Natural killer cell (primary cell): Measurements from ENCODE around the gene CTSZ. TPM values are rescaled to one million over a fixed set of nuclear protein-coding genes. Genes with fewer than 3 reads are reported as not detected.

ENCODE experiments used
- ATAC-seq, 3 donors: fragments of 150-1000 bp in 2 of 3; fragments of 200-7000 bp in 1 of 3; cut with Tn5 transposase; 1 replicate in 1 of 3; 2 replicates in 2 of 3; pipeline ENCODE4 v1.10.0; 2021; ENCODE audit warnings: mild to moderate bottlenecking in 2 of 3, moderate library complexity in 2 of 3
- DNase-seq, 2 donors: peaks; one replicate each; pipeline versions ENCODE4 v3.0.0 to v3.0.0-alpha.2; 2013 to 2021; ENCODE audit warnings: mixed read lengths in 1 of 2
- H3K27ac ChIP-seq: one replicate; pipeline ENCODE4 v1.5.1; 2013; ENCODE audit warnings: mild to moderate bottlenecking, low read length
- H3K27me3 ChIP-seq: one replicate; pipeline ENCODE4 v1.6.1; 2013; ENCODE audit warnings: low read length; ENCODE audit not compliant: control insufficient read depth, insufficient read depth
- H3K36me3 ChIP-seq: one replicate; pipeline ENCODE4 v1.6.1; 2013; ENCODE audit warnings: low read length; ENCODE audit not compliant: control insufficient read depth, insufficient read depth
- H3K4me1 ChIP-seq: one replicate; pipeline ENCODE4 v1.6.1; 2013; ENCODE audit warnings: low read length; ENCODE audit not compliant: control insufficient read depth, insufficient read depth
- H3K4me3 ChIP-seq: one replicate; pipeline ENCODE4 v1.5.1; 2013; ENCODE audit warnings: low read length
- H3K9me3 ChIP-seq: one replicate; pipeline ENCODE4 v1.6.1; 2013; ENCODE audit warnings: low read length; ENCODE audit not compliant: control insufficient read depth, insufficient read depth
- H3K27ac Mint-ChIP-seq, 2 donors: one replicate each; pipeline ENCODE4 v1.8.0; 2022; ENCODE audit warnings: mild to moderate bottlenecking in 2 of 2, mixed read lengths in 2 of 2, moderate library complexity in 1 of 2
- H3K27me3 Mint-ChIP-seq, 2 donors: one replicate each; pipeline ENCODE4 v1.8.0; 2022; ENCODE audit warnings: low read depth in 2 of 2, mixed read lengths in 2 of 2
- H3K36me3 Mint-ChIP-seq: one replicate; pipeline ENCODE4 v1.8.0; 2022; ENCODE audit warnings: mixed read lengths
- H3K4me1 Mint-ChIP-seq, 2 donors: one replicate each; pipeline ENCODE4 v1.8.0; 2022; ENCODE audit warnings: mixed read lengths in 2 of 2
- H3K4me3 Mint-ChIP-seq: one replicate; pipeline ENCODE4 v1.8.0; 2022; ENCODE audit warnings: mild to moderate bottlenecking, moderate library complexity, mixed read lengths
- H3K9me3 Mint-ChIP-seq, 2 donors: one replicate each; pipeline ENCODE4 v1.8.0; 2022; ENCODE audit warnings: mixed read lengths in 2 of 2
- CTCF ChIP-seq: fragments of 200-600 bp; IDR thresholded peaks from one replicate; pipeline ENCODE4 v1.8.0; 2022; ENCODE audit warnings: antibody characterized with exemption
- WGBS: methylation state at CpG from one replicate; pipeline ENCODE4 v1.1.7; 2013; ENCODE audit warnings: missing lambda C conversion rate; ENCODE audit not compliant: insufficient coverage; 5-methylcytosine and 5-hydroxymethylcytosine counted together
- intact Hi-C: fragments of 100-400 bp; cut with micrococcal nuclease; formaldehyde crosslinking; loops from one replicate; pipeline ENCODE4 v1.14.2; 2022
- total RNA-seq, 4 donors: library from RNA; stranded (reverse); fragments of 120-200 nt in 1 of 4; gene quantifications; one replicate each; pipeline versions ENCODE4 v1.2.3 to v1.2.4, GENCODE V29; 2013 to 2022

CTSZ gene
- total RNA-seq, 3 donors from 2014 or later (not counting 1 experiment from before 2014, with no cell fraction given): 30.5 to 52.5 (median 42.3) TPM

- Mint-ChIP-seq H3K27me3 (no peaks in the 10 kb centered on the region), H3K9me3 (no peaks in the 10 kb centered on the region), H3K4me3 (peak overlapping the region; percentile 83), H3K36me3 (no peaks in the 10 kb centered on the region), H3K27ac (peak overlapping the region; percentile 43 to 82), H3K4me1 (peaks cover 24 to 51% of the 10 kb centered on the region in 2 donors)
- DNase-seq: peak in 1 of 2 donors; percentile 18
- Histone ChIP-seq H3K27ac (peak overlapping the region; percentile 75), H3K9me3 (no peaks in the 10 kb centered on the region), H3K27me3 (no peaks in the 10 kb centered on the region), H3K36me3 (peaks cover 6% of the 10 kb centered on the region), H3K4me3 (peak overlapping the region; percentile 47), H3K4me1 (peaks cover 60% of the 10 kb centered on the region)
- TF ChIP-seq CTCF: no peak
- intact Hi-C loops: no loop called here
- ATAC-seq: peak in 2 of 3 donors; percentile 4 to 8
- WGBS: 55% methylated on average over 29 of the region's 29 CpGs
Measured at GRCh38 chr20:59006167-59006863, 739 bp downstream of the CTSZ start.

- no peaks in the 10 kb centered on the region for H3K9me3 Mint-ChIP-seq
- H3K4me3 ChIP-seq: peak overlapping the region; percentile 47
- no peak for TF ChIP-seq CTCF
- H3K4me3 Mint-ChIP-seq: peak overlapping the region; percentile 83
- peaks cover 22 to 51% of the 10 kb centered on the region in 2 donors for H3K4me1 Mint-ChIP-seq
- peaks cover 60% of the 10 kb centered on the region for H3K4me1 ChIP-seq
- no peaks in the 10 kb centered on the region for H3K27me3 Mint-ChIP-seq
- intact Hi-C loops: no loop called here
- H3K27ac ChIP-seq: peak overlapping the region; percentile 75
- no peaks in the 10 kb centered on the region for H3K27me3 ChIP-seq
- H3K36me3 Mint-ChIP-seq: no peaks in the 10 kb centered on the region
- no peaks in the 10 kb centered on the region for H3K9me3 ChIP-seq
- ATAC-seq (no peak), DNase-seq (no peak)
- 86% methylated on average over 3 of the region's 3 CpGs for WGBS
- peaks cover 6% of the 10 kb centered on the region for H3K36me3 ChIP-seq
- H3K27ac Mint-ChIP-seq: peak overlapping the region; percentile 67 to 82
Measured at GRCh38 chr20:59005523-59006166, 1.4 kb downstream of the CTSZ start.

- H3K9me3 ChIP-seq: no peaks in the 10 kb centered on the region
- peak overlapping the region; percentile 81 for H3K4me3 Mint-ChIP-seq
- intact Hi-C loops: no loop called here
- H3K36me3 Mint-ChIP-seq: no peaks in the 10 kb centered on the region
- H3K4me3 ChIP-seq: peak overlapping the region; percentile 47
- H3K4me1 Mint-ChIP-seq: peaks cover 22 to 51% of the 10 kb centered on the region in 2 donors
- peaks cover 6% of the 10 kb centered on the region for H3K36me3 ChIP-seq
- peak; percentile 22 to 64 (median 33) for ATAC-seq
- peak overlapping the region; percentile 75 for H3K27ac ChIP-seq
- H3K4me1 ChIP-seq: peaks cover 60% of the 10 kb centered on the region
- no peaks in the 10 kb centered on the region for H3K27me3 ChIP-seq
- H3K27me3 Mint-ChIP-seq: no peaks in the 10 kb centered on the region
- 20% methylated on average over 17 of the region's 17 CpGs for WGBS
- no peak for TF ChIP-seq CTCF
- peak in 1 of 2 donors; percentile 74 for DNase-seq
- peak overlapping the region; percentile 67 to 82 for H3K27ac Mint-ChIP-seq
- no peaks in the 10 kb centered on the region for H3K9me3 Mint-ChIP-seq
Measured at GRCh38 chr20:59004763-59005522, 2.1 kb downstream of the CTSZ start.
